GM12878 (cell line): ENCODE measurements around the gene SPAG6. TPM values are rescaled to one million over a fixed set of nuclear protein-coding genes. Genes with fewer than 3 reads are reported as not detected.
A peak's percentile ranks its signal among the peaks of the same experiment; 100 is the strongest.

Experiments
- BMI1 ChIP-seq: fragments of 450-650 bp; IDR thresholded peaks from 2 replicates; pipeline ENCODE4 v1.6.1; 2016; ENCODE audit warnings: mild to moderate bottlenecking, moderate library complexity, borderline replicate concordance
- CREM ChIP-seq: IDR thresholded peaks from 2 replicates; pipeline ENCODE4 v1.6.1; 2014; ENCODE audit warnings: antibody characterized with exemption, low read depth
- EP300 ChIP-seq, 2 experiments: fragments of 150-350 bp in 1 of 2; IDR thresholded peaks; 2 replicates each; pipeline ENCODE4 v1.6.1; 2011 to 2012; ENCODE audit warnings: low read depth in 2 of 2, low read length in 2 of 2, borderline replicate concordance in 1 of 2, improper control_type of control experiment in 1 of 2, inconsistent platforms in 1 of 2; ENCODE audit not compliant: control insufficient read depth in 1 of 2
- EZH2 ChIP-seq: IDR thresholded peaks from 2 replicates; pipeline ENCODE4 v1.6.1; 2012; ENCODE audit warnings: low read depth, mild to moderate bottlenecking, control low read depth, inconsistent platforms, low read length, borderline replicate concordance; ENCODE audit not compliant: control insufficient read depth
- FOXK2 ChIP-seq: fragments of 450-650 bp; IDR thresholded peaks from 2 replicates; pipeline ENCODE4 v1.6.1; 2017; ENCODE audit warnings: mild to moderate bottlenecking, moderate library complexity
- GATAD2B ChIP-seq: fragments of 450-650 bp; conservative IDR thresholded peaks from 2 replicates; pipeline ENCODE4 v1.6.1; 2017; ENCODE audit warnings: low read depth, mild to moderate bottlenecking, moderate library complexity
- IKZF2 ChIP-seq, 2 experiments: fragments of 450-650 bp; IDR thresholded peaks; 2 replicates each; pipeline ENCODE4 v1.6.1; 2017; ENCODE audit warnings: mild to moderate bottlenecking in 2 of 2, moderate library complexity in 2 of 2
- LARP7 ChIP-seq: fragments of 450-650 bp; IDR thresholded peaks from 2 replicates; pipeline ENCODE4 v1.6.1; 2017; ENCODE audit warnings: mild to moderate bottlenecking
- MTA2 ChIP-seq: fragments of 450-650 bp; IDR thresholded peaks from 2 replicates; pipeline ENCODE4 v1.6.1; 2016; ENCODE audit warnings: low read depth, mild to moderate bottlenecking, moderate library complexity
- NFYA ChIP-seq: IDR thresholded peaks from 2 replicates; pipeline ENCODE4 v1.6.1; 2011; ENCODE audit warnings: low read depth, mild to moderate bottlenecking, low read length, improper control_type of control experiment, borderline replicate concordance
- RB1 ChIP-seq: fragments of 450-650 bp; formaldehyde crosslinking; IDR thresholded peaks from 2 replicates; pipeline ENCODE4 v1.6.1; 2017; ENCODE audit warnings: mild to moderate bottlenecking, borderline replicate concordance
- SMC3 ChIP-seq: IDR thresholded peaks from 2 replicates; pipeline ENCODE4 v1.6.1; 2011; ENCODE audit warnings: low read length, improper control_type of control experiment, borderline replicate concordance
- YBX1 ChIP-seq: fragments of 450-650 bp; IDR thresholded peaks from 2 replicates; pipeline ENCODE4 v1.6.1; 2016; ENCODE audit warnings: antibody characterized with exemption
- YY1 ChIP-seq: IDR thresholded peaks from 2 replicates; pipeline ENCODE4 v1.6.1; 2011; ENCODE audit warnings: low read depth, mild to moderate bottlenecking, low read length
- polyA plus RNA-seq, 11 experiments: library from polyadenylated mRNA; depleted of rRNA in 4 of 11; unstranded in 6 of 11; stranded (reverse) in 5 of 11; fragments of >200 nt; fragmentation: Nextera tagmentation in 4 of 11; fragmentation: Illumina TruSeq in 1 of 11; extraction: Ambion mirVana in 4 of 11; extraction: Trizol in 1 of 11; gene quantifications; 1 replicate in 1 of 11; 2 replicates in 10 of 11; pipeline versions ENCODE4 v1.2.1 to v1.2.3, GENCODE V29; 2011 to 2016; ENCODE audit warnings: inconsistent platforms in 2 of 11, missing spikeins in 2 of 11, low read depth in 1 of 11
- total RNA-seq, 4 experiments: library from RNA; depleted of rRNA in 3 of 4; stranded (reverse); fragments of >200 nt in 3 of 4; fragmentation: Illumina TruSeq in 1 of 4; extraction: Trizol in 1 of 4; gene quantifications; 2 replicates each; pipeline versions ENCODE4 v1.2.1 to v1.2.3, GENCODE V29; 2013 to 2021
- TF ChIP-seq, protein P1 (sequence below): IDR thresholded peaks from 2 replicates; pipeline ENCODE4 v1.6.1; 2011; ENCODE audit warnings: low read depth, mild to moderate bottlenecking, low read length, moderate library complexity, borderline replicate concordance; ENCODE audit errors: extremely low read depth
- TF ChIP-seq, protein P2 (sequence below): fragments of 450-650 bp; conservative IDR thresholded peaks from 2 replicates; pipeline ENCODE4 v1.6.1; 2017; ENCODE audit warnings: mild to moderate bottlenecking, moderate library complexity
- TF ChIP-seq, protein P3 (sequence below): fragments of 450-650 bp; IDR thresholded peaks from 2 replicates; pipeline ENCODE4 v1.6.1; 2014; ENCODE audit warnings: mild to moderate bottlenecking
- TF ChIP-seq, protein P4 (sequence below): IDR thresholded peaks from 2 replicates; pipeline ENCODE4 v1.6.1; 2012; ENCODE audit warnings: low read depth, low read length, improper control_type of control experiment
- TF ChIP-seq, protein P5 (sequence below): fragments of 450-650 bp; formaldehyde crosslinking; IDR thresholded peaks from 2 replicates; pipeline ENCODE4 v1.4.0; 2020; ENCODE audit warnings: mild to moderate bottlenecking, moderate library complexity
- TF ChIP-seq, protein P6 (sequence below): IDR thresholded peaks from 2 replicates; pipeline ENCODE4 v1.6.1; 2012; ENCODE audit warnings: low read depth, low read length, improper control_type of control experiment

The SPAG6 gene
- total and polyA plus RNA-seq, 10 of the 15 experiments (the other 5 are each of a cell fraction or from before 2014, with no cell fraction given): 0.13 to 0.99 (median 0.40) TPM; not detected in 1

DNA sequence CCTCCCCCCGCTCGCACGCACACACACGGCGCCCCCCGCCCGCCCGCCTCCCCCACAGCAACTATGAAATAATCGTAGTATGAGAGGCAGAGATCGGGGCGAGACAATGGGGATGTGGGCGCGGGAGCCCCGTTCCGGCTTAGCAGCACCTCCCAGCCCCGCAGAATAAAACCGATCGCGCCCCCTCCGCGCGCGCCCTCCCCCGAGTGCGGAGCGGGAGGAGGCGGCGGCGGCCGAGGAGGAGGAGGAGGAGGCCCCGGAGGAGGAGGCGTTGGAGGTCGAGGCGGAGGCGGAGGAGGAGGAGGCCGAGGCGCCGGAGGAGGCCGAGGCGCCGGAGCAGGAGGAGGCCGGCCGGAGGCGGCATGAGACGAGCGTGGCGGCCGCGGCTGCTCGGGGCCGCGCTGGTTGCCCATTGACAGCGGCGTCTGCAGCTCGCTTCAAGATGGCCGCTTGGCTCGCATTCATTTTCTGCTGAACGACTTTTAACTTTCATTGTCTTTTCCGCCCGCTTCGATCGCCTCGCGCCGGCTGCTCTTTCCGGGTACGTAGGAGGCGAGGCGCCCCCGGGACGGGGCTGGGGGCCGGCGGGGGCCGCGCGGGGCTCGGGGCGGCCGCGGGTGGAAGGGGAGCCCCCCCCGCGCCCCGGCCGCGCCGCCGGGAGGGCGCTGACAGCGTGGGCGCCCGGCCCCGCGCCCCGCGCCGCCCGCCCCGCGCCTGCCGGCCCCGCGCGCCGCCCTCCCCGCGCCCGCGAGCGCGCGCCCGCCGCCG, 24.0 kb upstream of the SPAG6 start (continued):
- no peak for TF ChIP-seq MTA2
- no peak for TF ChIP-seq EZH2
- TF ChIP-seq, protein P1, sequence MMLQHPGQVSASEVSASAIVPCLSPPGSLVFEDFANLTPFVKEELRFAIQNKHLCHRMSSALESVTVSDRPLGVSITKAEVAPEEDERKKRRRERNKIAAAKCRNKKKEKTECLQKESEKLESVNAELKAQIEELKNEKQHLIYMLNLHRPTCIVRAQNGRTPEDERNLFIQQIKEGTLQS: no peak
- TF ChIP-seq, protein P2, sequence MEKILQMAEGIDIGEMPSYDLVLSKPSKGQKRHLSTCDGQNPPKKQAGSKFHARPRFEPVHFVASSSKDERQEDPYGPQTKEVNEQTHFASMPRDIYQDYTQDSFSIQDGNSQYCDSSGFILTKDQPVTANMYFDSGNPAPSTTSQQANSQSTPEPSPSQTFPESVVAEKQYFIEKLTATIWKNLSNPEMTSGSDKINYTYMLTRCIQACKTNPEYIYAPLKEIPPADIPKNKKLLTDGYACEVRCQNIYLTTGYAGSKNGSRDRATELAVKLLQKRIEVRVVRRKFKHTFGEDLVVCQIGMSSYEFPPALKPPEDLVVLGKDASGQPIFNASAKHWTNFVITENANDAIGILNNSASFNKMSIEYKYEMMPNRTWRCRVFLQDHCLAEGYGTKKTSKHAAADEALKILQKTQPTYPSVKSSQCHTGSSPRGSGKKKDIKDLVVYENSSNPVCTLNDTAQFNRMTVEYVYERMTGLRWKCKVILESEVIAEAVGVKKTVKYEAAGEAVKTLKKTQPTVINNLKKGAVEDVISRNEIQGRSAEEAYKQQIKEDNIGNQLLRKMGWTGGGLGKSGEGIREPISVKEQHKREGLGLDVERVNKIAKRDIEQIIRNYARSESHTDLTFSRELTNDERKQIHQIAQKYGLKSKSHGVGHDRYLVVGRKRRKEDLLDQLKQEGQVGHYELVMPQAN: no peak; the same call in 1 of the 2 replicates
- TF ChIP-seq GATAD2B: peak; percentile 90
- TF ChIP-seq NFYA: no peak
- TF ChIP-seq YBX1: no peak
- TF ChIP-seq, protein P3, sequence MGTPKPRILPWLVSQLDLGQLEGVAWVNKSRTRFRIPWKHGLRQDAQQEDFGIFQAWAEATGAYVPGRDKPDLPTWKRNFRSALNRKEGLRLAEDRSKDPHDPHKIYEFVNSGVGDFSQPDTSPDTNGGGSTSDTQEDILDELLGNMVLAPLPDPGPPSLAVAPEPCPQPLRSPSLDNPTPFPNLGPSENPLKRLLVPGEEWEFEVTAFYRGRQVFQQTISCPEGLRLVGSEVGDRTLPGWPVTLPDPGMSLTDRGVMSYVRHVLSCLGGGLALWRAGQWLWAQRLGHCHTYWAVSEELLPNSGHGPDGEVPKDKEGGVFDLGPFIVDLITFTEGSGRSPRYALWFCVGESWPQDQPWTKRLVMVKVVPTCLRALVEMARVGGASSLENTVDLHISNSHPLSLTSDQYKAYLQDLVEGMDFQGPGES: no peak
- TF ChIP-seq, protein P4, sequence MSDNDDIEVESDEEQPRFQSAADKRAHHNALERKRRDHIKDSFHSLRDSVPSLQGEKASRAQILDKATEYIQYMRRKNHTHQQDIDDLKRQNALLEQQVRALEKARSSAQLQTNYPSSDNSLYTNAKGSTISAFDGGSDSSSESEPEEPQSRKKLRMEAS: no peak
- 0 out of 2 replicates have a peak, but pooled peaks have one; percentile 26 for TF ChIP-seq RB1
- TF ChIP-seq LARP7: peak; percentile 85
- no peak for TF ChIP-seq CREM
- no peak for TF ChIP-seq IKZF2 (IDR thresholded peaks at IDR 0.05)
- TF ChIP-seq BMI1: peak; percentile 31; the same call in 1 of the 2 replicates
- TF ChIP-seq FOXK2: no peak
- peak; percentile 97 for TF ChIP-seq YY1
- TF ChIP-seq, protein P5, sequence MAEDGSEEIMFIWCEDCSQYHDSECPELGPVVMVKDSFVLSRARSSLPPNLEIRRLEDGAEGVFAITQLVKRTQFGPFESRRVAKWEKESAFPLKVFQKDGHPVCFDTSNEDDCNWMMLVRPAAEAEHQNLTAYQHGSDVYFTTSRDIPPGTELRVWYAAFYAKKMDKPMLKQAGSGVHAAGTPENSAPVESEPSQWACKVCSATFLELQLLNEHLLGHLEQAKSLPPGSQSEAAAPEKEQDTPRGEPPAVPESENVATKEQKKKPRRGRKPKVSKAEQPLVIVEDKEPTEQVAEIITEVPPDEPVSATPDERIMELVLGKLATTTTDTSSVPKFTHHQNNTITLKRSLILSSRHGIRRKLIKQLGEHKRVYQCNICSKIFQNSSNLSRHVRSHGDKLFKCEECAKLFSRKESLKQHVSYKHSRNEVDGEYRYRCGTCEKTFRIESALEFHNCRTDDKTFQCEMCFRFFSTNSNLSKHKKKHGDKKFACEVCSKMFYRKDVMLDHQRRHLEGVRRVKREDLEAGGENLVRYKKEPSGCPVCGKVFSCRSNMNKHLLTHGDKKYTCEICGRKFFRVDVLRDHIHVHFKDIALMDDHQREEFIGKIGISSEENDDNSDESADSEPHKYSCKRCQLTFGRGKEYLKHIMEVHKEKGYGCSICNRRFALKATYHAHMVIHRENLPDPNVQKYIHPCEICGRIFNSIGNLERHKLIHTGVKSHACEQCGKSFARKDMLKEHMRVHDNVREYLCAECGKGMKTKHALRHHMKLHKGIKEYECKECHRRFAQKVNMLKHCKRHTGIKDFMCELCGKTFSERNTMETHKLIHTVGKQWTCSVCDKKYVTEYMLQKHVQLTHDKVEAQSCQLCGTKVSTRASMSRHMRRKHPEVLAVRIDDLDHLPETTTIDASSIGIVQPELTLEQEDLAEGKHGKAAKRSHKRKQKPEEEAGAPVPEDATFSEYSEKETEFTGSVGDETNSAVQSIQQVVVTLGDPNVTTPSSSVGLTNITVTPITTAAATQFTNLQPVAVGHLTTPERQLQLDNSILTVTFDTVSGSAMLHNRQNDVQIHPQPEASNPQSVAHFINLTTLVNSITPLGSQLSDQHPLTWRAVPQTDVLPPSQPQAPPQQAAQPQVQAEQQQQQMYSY (CRISPR knock-in tag): no peak
- no peak for TF ChIP-seq EP300 (IDR thresholded peaks at IDR 0.05; ENCODE audit: borderline replicate concordance in 1 of 2, control insufficient read depth in 1 of 2, low read depth in 2 of 2, low read length in 2 of 2)
- TF ChIP-seq, protein P6, sequence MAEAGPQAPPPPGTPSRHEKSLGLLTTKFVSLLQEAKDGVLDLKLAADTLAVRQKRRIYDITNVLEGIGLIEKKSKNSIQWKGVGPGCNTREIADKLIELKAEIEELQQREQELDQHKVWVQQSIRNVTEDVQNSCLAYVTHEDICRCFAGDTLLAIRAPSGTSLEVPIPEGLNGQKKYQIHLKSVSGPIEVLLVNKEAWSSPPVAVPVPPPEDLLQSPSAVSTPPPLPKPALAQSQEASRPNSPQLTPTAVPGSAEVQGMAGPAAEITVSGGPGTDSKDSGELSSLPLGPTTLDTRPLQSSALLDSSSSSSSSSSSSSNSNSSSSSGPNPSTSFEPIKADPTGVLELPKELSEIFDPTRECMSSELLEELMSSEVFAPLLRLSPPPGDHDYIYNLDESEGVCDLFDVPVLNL: no peak
- no peak for TF ChIP-seq SMC3
